ENCODE measurements around the gene MACROH2A2.
"Not testable (repeated sequence)": the region's sequence is repeated elsewhere in the genome, so short reads cannot be mapped to it uniquely, and the experiment has no call there.

MACROH2A2 gene

GRCh38 chr10:70052462-70053217 is at the start of gene MACROH2A2:
MACROH2A2 (plus strand) TSS chr10:70052846; CDS start chr10:70075659, 22,813 bp downstream.
- no peak for DNase-seq

- no peak for DNase-seq
Observed at GRCh38 chr10:70007116-70007820, 45.4 kb upstream of the MACROH2A2 start.

DNA sequence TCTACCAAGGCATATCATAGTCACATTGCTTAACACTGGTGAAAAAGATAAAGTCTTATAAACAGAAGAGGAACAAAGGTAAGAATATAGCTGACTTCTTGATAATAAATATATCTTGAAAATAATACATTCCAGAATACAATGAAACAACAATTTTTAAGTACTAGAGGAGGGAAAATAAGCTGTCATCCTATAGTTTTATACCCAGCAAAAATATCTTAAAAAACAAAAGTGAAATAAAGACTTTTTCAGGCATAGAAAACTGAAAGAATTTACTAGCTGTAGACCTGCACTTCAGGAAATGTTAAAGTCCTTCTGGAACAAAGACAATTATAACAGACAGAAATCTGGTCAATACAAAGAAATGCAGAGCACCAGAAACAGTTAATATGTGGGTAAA is 21.4 kb upstream of the MACROH2A2 start:
- DNase-seq: no peak

GRCh38 chr10:70032667-70033289 is 19.9 kb upstream of the MACROH2A2 start:
- DNase-seq: no peak

GRCh38 chr10:70034232-70034631 is 18.4 kb upstream of the MACROH2A2 start:
- no peak for DNase-seq

GRCh38 chr10:70035531-70035930 is 17.1 kb upstream of the MACROH2A2 start:
- no peak for DNase-seq

DNA sequence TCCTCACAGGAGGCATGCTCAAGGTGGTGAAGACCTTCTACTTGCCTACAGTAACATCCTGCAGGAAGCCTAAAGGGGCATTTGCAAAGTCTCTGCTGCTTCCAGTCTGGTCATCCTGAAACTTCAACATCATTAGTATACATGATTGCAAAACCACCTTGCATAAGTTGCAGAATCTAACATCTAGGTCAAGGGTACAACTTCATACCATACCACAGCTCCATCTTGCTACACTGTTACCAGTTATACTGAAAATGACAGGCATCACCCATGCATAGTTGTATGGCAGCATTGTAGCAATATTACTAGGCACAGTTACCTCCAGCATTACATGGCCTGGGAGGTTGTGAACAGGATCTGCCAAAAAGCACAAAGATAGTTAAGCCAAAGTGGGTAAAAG is 13.7 kb upstream of the MACROH2A2 start:
- DNase-seq: no peak

GRCh38 chr10:70041016-70041415 is 11.6 kb upstream of the MACROH2A2 start:
- no peak for DNase-seq

DNA sequence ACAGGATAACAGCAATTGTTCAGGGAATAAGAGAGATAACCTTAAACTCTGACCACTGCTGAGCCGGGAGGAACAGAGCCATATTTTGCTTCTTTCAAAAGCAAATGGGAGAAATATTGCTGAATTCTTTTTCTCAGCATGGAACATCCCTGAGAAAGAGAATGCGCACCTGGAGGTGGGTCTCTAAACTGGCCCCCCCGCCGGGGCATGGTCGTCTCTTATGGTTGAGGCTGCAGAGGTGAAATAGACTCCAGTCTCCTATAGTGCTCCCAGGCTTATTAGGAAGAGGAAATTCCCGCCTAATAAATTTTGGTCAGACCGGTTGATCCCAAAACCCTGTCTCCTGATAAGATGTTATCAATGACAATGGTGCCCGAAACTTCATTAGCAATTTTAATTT is 10.9 kb upstream of the MACROH2A2 start:
- DNase-seq: not testable (repeated sequence)

- not testable (repeated sequence) for DNase-seq
Observed at GRCh38 chr10:70047066-70047465, 5.6 kb upstream of the MACROH2A2 start.

GRCh38 chr10:70048030-70048723 is 4.5 kb upstream of the MACROH2A2 start:
- DNase-seq: no peak

GRCh38 chr10:70051848-70052247 is 798 bp upstream of the MACROH2A2 start:
- no peak for DNase-seq

GRCh38 chr10:70053218-70053840 is 683 bp downstream of the MACROH2A2 start:
- DNase-seq: no peak

DNA sequence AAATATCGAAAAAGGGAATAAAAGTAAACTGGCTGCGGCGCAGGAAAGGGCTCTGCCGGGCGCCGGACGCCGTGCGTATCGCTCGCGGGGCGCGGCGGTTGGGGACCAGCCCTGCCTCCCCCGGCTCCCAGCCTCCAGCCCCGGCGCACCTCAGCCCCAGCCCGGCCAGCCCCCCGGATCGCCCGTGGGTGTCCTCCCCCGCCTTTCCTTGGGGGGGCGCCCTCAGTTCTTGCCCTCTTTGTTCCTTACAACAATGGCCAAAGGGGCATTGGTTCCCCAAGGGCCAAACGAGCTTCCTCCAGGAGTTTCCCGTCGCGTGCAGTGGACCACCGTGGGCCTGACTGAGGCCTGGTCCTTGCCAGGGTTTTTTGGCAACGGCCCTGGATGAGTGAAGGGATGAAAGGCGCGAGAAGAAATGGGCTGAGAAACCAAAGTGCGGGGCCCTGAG is 1.2 kb downstream of the MACROH2A2 start:
- DNase-seq: no peak

DNA sequence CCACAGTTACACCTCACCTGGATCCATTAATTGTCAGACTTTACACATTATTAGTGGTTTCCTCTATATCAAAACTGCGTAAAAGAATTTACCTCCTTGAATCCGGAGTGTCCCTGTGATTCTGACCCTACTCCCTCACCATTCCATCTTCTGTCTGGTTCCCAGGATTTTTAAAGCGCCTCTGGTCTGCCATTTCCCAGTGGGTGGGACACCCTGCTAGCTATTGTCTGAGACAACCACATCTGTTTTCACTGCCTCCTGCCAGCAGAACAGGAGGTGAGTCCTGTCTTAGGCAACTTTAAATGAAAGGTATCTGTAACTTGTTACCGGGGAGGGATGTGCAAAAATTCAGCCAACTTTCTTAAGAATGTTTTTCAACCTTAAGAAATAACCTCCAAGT is 2.3 kb downstream of the MACROH2A2 start:
- DNase-seq: no peak

DNA sequence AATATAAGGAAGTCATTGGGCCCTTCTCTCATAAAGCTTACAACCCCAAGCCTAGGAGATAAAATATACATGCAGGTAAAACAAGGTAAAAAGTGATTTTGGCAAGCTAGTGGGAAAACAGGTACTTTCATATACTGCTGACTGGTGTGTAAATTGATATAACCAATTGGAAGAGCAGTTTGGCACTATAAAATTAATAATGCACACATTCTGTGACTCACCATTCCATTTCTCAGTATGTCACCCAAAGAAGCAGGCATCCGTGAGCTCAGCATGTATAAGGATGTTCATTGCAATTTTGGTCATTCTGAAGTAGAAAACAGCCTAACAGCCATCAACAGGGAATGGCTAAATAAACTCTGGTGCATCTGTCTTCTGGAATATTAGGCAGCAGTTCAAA is 2.9 kb downstream of the MACROH2A2 start:
- DNase-seq: no peak

DNA sequence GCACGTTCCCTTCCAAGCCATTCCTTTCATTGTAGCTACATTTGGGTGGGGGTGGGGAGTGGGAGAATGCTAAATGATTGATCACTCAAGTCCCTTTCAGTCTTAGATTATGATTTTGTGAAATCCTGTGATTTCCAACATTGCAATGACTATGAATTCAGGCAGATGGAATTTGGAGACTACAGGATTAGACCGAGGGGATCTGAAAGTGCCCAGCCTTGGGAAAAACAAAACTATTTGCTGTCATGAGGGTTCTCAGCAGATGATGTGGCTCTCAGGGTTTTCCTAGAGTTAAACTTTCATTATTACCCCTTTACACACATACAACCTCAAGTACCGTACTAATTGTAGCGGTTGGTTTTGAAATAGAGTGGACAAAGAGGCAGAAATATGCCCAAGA is 4.7 kb downstream of the MACROH2A2 start:
- DNase-seq: no peak

DNA sequence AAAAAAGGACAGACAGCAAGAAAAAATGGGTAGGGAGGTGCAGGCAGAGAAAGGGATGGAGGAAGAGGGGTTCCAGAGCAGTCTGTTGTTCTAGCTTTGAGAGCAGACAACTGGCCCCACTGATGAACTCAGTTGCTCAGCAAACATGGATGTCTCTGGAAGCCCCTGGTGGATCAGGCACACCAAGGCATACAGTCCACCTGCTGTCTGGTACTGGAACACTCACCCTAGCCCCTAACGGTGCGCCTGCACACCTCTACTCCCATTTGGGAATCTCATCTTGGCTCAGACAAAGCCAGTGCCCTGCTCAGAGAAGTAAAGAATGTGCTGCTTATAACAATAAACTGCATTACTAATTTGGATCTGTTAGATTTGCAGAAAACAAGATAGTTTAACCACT is 7.7 kb downstream of the MACROH2A2 start:
- DNase-seq: no peak

DNA sequence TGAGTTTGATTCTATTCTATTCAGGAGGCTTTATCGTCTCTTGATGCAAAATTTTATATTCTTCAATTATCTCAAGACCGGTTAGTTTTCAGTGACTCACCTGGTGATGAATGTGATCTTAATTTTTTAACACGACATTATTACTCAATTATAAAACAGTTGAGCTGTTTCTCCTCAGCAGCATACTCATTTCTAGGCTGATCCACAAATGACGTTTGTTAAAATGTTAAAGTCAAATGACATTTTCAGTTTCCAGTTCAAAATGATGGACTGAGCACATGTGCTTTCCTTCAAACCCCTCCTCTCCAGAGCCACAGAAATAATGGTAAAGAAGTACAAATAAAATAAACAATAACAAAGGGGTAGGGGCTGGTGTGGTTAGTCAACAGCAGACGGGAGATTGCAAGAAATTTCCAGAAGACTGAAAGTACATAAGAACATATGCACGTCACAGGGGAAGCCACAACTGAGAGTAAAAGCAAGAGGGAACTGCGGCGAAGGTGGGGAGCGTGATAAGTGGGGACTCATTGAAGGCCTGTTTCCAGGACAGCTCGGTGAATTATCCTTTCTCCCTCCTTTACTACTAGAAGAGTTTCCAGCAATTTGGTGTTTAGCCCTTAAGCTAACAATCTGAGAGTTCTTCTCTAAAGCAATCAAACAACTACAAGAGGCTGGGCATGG is 10.9 kb downstream of the MACROH2A2 start:
- no peak for DNase-seq

- no peak for DNase-seq
Observed at GRCh38 chr10:70064486-70064885, 11.8 kb downstream of the MACROH2A2 start.

GRCh38 chr10:70066190-70066589 is 13.5 kb downstream of the MACROH2A2 start:
- no peak for DNase-seq

DNA sequence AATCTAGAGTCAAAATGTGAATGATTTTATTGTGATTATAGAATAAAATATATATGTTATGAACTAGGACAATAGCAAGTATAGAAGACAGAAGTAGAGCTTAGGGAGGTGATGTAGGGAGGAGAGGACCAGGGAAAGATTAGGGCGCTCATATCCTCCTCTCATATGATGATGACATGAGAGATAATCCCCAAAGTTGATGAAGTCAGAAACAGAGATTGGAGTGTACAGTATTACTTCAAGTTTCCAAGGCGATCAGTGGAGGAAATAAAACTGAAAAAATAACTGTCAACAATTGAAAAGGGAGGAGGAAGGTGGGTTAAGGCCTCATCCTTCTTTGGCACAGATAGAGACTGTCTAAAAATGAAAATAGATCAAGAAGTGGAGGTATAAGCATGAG is 14.9 kb downstream of the MACROH2A2 start:
- DNase-seq: no peak
